GM12873 (cell line): ENCODE measurements around the gene PDE1A.

Experiments
- TF ChIP-seq, protein P1 (sequence below): IDR thresholded peaks from 2 replicates; pipeline ENCODE4 v1.5.1; 2012; ENCODE audit warnings: low read depth, mild to moderate bottlenecking, moderate library complexity, low read length, control low read depth; ENCODE audit not compliant: insufficient read depth; ENCODE audit errors: missing control alignments

PDE1A gene

DNA sequence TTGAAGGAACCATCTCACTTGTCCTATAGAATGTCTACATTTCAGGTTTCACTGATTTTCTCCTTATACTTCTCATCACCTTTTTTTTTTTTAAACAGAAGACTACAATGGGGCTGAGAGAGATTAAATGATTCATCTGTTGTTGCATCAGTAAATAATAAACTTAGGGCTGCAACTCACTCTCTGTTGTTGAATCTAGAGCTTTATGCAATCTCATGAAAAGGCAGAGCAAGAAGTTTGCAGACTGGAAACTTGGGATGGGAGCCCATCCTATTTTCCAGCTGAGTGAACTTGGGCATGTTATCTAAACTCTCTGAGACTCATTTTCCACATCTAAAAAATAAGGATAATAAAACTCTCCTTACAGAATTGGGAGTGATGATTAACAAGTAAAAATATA lies 58.4 kb downstream of the PDE1A start:
- TF ChIP-seq, protein P1, sequence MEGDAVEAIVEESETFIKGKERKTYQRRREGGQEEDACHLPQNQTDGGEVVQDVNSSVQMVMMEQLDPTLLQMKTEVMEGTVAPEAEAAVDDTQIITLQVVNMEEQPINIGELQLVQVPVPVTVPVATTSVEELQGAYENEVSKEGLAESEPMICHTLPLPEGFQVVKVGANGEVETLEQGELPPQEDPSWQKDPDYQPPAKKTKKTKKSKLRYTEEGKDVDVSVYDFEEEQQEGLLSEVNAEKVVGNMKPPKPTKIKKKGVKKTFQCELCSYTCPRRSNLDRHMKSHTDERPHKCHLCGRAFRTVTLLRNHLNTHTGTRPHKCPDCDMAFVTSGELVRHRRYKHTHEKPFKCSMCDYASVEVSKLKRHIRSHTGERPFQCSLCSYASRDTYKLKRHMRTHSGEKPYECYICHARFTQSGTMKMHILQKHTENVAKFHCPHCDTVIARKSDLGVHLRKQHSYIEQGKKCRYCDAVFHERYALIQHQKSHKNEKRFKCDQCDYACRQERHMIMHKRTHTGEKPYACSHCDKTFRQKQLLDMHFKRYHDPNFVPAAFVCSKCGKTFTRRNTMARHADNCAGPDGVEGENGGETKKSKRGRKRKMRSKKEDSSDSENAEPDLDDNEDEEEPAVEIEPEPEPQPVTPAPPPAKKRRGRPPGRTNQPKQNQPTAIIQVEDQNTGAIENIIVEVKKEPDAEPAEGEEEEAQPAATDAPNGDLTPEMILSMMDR = no peak

DNA sequence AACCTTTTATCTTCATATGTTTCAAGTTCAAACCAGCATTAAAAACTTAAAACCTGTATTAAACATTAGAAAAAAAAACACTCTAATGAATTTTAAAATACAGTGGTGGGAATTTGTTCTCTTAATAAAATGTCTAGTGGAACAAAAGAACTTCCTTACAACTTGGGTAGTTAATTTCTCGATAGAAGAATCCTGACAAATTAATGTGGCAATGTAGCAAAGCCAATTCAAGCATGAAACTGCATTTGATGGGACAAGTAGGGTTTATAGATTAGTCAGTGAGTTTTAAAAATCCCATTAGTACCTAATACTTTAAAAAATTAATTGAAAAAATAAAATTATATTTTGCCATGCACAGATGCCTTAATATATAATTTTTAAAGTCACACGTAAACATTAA lies 59.4 kb downstream of the PDE1A start:
- TF ChIP-seq, protein P1 = no peak

DNA sequence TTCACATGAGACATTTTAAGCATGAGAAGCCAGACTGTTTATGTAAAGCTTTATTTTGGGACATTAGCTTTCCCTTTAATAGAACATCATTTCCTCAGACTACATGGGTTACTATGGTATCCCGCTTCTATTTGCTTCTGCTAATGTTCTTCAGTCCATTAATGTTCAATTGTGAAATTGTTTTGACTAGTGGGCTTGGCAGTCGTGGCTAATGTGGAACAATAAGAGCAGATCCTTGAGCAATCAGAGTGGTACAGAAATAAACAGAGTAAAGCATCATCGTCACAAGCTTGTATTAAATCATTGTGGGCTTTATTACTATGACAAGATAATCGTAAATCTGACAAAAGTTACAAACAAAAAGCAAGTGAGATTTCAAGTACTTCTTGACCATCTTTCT lies 60.2 kb downstream of the PDE1A start:
- TF ChIP-seq, protein P1 = no peak

DNA sequence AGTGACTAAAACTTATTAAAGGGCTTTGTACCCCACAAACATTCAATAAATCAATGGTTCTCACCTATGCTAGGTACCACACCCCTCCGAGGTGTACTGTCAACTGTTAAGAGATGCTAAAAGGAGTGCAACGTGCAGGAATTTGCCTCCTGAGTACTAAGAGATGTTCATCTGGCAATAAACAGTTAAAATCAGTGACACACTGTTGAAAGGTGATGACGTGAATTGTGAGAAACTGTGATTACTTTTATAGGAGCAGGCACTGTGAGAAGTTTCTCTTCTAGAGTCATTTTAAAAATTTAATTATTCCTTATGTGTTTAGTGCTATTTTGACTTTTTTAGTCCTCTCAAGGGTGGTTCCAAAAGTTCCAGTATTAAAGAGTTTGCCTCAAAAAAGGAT lies 61.0 kb downstream of the PDE1A start:
- TF ChIP-seq, protein P1 = no peak

DNA sequence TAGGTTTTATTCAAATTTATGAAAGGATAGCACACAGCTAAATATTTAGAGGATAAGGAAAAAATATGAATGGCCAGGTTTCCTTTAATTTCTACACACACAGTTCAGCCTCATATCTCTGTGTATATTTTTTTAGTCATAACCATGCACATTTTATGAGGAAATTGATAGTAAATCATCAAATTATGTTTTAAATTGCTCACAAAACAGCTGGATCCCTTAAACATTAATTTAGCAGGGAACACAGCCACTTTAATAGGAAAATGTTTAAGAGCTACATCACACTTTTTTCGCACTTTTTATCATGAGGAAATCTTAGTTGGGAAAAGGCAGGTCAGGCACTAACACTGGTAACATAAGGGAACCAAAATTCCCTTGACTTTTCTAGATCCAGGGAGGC lies 65.4 kb downstream of the PDE1A start:
- TF ChIP-seq, protein P1 = no peak

DNA sequence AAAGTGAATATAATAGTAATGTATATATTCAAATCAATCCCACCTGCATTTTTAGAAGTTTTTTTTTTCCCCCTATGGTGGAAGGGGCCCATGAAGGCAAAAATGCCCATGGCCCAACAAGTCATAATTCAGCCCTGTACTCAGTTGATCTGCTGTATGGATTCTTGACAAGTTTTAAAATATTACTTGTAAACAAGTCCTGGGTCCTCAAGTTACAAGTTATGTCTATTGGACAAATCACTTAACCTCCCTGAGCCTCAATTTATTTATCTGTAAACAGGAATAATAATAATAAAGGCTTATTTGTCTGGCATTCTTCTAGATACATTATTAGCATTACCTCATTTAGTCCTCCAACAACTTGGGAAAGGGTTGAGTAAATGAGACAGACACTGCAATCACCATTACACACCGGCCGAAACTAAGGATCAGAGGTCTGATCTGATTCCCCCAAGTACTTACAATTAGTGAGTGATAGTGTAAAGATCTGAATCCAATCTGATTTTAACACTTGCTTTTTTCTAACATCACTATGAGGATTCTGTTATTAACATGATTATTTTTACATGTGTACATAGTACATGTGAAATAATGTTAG lies 66.1 kb downstream of the PDE1A start:
- TF ChIP-seq, protein P1 = no peak

DNA sequence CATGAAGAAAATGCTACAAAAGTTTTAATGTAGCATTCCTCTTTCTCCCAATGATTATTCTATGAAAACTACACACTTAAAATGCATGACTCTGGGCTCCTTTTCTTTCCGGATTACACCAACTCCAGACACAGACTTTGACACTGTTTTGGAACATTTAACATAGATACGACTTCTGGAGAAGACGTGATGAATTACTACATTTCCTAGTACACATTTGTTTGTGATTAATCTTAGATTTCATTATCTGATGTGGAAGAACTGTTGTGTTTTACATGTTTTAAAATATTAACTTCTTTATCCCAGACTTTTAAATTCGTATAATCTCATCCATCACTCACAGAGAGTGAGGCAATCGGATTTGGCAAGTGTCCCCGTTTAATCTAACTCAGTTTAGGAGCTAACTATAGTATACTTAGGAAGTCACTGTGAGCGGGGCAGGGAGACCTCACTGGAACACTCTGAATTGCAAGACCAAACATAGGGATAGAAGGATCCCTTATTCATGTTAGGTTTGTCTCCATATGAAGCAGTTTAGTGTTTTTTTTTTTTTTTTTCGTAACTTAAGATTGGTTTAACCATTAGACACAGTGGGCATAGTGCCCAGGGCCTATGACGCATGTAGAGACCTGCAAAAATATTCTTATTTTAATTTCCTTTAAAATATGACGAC lies 66.7 kb downstream of the PDE1A start:
- TF ChIP-seq, protein P1 = no peak
